Raji (cell line): ENCODE results near the gene NRXN3.

Experiments
- POLR2A ChIP-seq: IDR thresholded peaks from 2 replicates; pipeline ENCODE4 v1.6.1; 2011; ENCODE audit warnings: low read depth, low read length, control low read depth; ENCODE audit not compliant: insufficient read depth

Gene NRXN3

GRCh38 chr14:79100578-79100977 is 930.4 kb downstream of the NRXN3 start:
- no peak for TF ChIP-seq POLR2A

- TF ChIP-seq POLR2A = no peak
Measured at GRCh38 chr14:79101388-79101787, 931.2 kb downstream of the NRXN3 start.

- TF ChIP-seq POLR2A = no peak
Measured at GRCh38 chr14:79103764-79104163, 933.6 kb downstream of the NRXN3 start.

GRCh38 chr14:79111987-79112501 is 941.9 kb downstream of the NRXN3 start:
- TF ChIP-seq POLR2A = no peak

- no peak for TF ChIP-seq POLR2A
Measured at GRCh38 chr14:79117561-79117960, 947.4 kb downstream of the NRXN3 start.

GRCh38 chr14:79118291-79118690 is 948.1 kb downstream of the NRXN3 start:
- TF ChIP-seq POLR2A = no peak

- TF ChIP-seq POLR2A = no peak
Measured at GRCh38 chr14:79134361-79134760, 964.2 kb downstream of the NRXN3 start.

GRCh38 chr14:79136071-79137044 is 966.2 kb downstream of the NRXN3 start:
- no peak for TF ChIP-seq POLR2A

- no peak for TF ChIP-seq POLR2A
Measured at GRCh38 chr14:79137045-79137430, 966.9 kb downstream of the NRXN3 start.

GRCh38 chr14:79137836-79138235 is 967.7 kb downstream of the NRXN3 start:
- no peak for TF ChIP-seq POLR2A

- TF ChIP-seq POLR2A = no peak
Measured at GRCh38 chr14:79144896-79145295, 974.7 kb downstream of the NRXN3 start.

- no peak for TF ChIP-seq POLR2A
Measured at GRCh38 chr14:79150226-79150625, 980.1 kb downstream of the NRXN3 start.

- TF ChIP-seq POLR2A = no peak
Measured at GRCh38 chr14:79157369-79157768, 987.2 kb downstream of the NRXN3 start.

- TF ChIP-seq POLR2A = no peak
Measured at GRCh38 chr14:79161571-79161970, 991.4 kb downstream of the NRXN3 start.

- TF ChIP-seq POLR2A = no peak
Measured at GRCh38 chr14:79162833-79163232, 992.7 kb downstream of the NRXN3 start.

GRCh38 chr14:79165471-79166090 is 995.4 kb downstream of the NRXN3 start:
- TF ChIP-seq POLR2A = no peak
